ENCODE results near the gene UBTD1.

- TF ChIP-seq CTCF (IDR thresholded peaks at IDR 0.05; ENCODE audit: insufficient read depth, low read length, poor library complexity, severe bottlenecking): no peak
- no peak for TF ChIP-seq EZH2phosphoT487 (conservative IDR thresholded peaks at IDR 0.05; ENCODE audit: low read length)
Observed at GRCh38 chr10:97450828-97451227, 47.9 kb upstream of the UBTD1 start.

Data from SU-DHL-6 (cell line).